Body of pancreas (tissue), 4 donors: ENCODE data around the gene CFAP92. TPM values are rescaled to one million over a fixed set of nuclear protein-coding genes. Genes with fewer than 3 reads are reported as not detected.
A peak's percentile ranks its signal among the peaks of the same experiment; 100 is the strongest.

Experiments
- ATAC-seq: fragments of 150-250 bp; one replicate; pipeline ENCODE4 v1.9.1; 2016
- DNase-seq, 4 donors: peaks; one replicate each; pipeline ENCODE4 v3.0.0-alpha.2; 2019
- H3K27ac ChIP-seq, 4 donors: fragments of 200-600 bp; sonication (generic); 1 replicate in 3 of 4; 2 replicates in 1 of 4; pipeline versions ENCODE4 v1.5.1 to v1.6.1; 2016 to 2019; ENCODE audit warnings: mild to moderate bottlenecking in 1 of 4, mixed read lengths in 1 of 4, moderate library complexity in 1 of 4
- H3K27me3 ChIP-seq, 2 donors: fragments of 200-600 bp; sonication (generic); one replicate each; pipeline ENCODE4 v1.6.0; 2016; ENCODE audit warnings: mild to moderate bottlenecking in 1 of 2
- H3K36me3 ChIP-seq, 2 donors: fragments of 200-600 bp; sonication (generic); replicated peaks in 1 of 2; 2 replicates each; pipeline ENCODE4 v1.5.1; 2016; ENCODE audit warnings: low read depth in 2 of 2; ENCODE audit not compliant: insufficient read depth in 1 of 2
- H3K4me1 ChIP-seq: fragments of 200-600 bp; sonication (generic); one replicate; pipeline ENCODE4 v1.6.0; 2016
- H3K4me3 ChIP-seq, 2 donors: fragments of 200-600 bp; sonication (generic); 1 replicate in 1 of 2; 2 replicates in 1 of 2; pipeline ENCODE4 v1.5.1; 2016 to 2019
- H3K9me3 ChIP-seq, 3 donors: fragments of 200-600 bp; sonication (generic); 1 replicate in 2 of 3; 2 replicates in 1 of 3; pipeline ENCODE4 v1.5.1; 2016
- CTCF ChIP-seq, 7 experiments: fragments of 450-650 bp in 4 of 7; fragments of 200-600 bp in 3 of 7; sonication (generic) in 3 of 7; IDR thresholded peaks; one replicate each; pipeline ENCODE4 v1.5.1; 2016 to 2019; ENCODE audit warnings: antibody characterized with exemption in 7 of 7
- POLR2A ChIP-seq, 3 donors: fragments of 450-650 bp; IDR thresholded peaks; one replicate each; pipeline ENCODE4 v1.6.1; 2016; ENCODE audit warnings: antibody characterized with exemption in 3 of 3, mild to moderate bottlenecking in 2 of 3
- WGBS, 2 donors: methylation state at CpG; one replicate each; pipeline ENCODE4 v1.1.5; 2017; 5-methylcytosine and 5-hydroxymethylcytosine counted together
- intact Hi-C: fragments of 100-400 bp; cut with DNase I; formaldehyde crosslinking; loops from one replicate; pipeline ENCODE4 v1.15.1; 2023
- total RNA-seq, 2 donors: library from RNA; depleted of rRNA; stranded (reverse); fragments of >200 nt; gene quantifications; one replicate each; pipeline ENCODE4 v1.1.0, GENCODE V29; 2016

The CFAP92 gene
- total RNA-seq, 2 donors from 2014 or later: not detected

GRCh38 chr3:129016356-129016719 lies 22.5 kb upstream of the CFAP92 start:
- intact Hi-C loops: no loop called here
- Histone ChIP-seq H3K36me3 (no peaks in the 10 kb centered on the region), H3K4me3 (no peak overlapping the region), H3K27ac (peak overlapping the region in 2 of 4 donors; percentile 8 to 38), H3K9me3 (no peaks in the 10 kb centered on the region), H3K4me1 (no peaks in the 10 kb centered on the region), H3K27me3 (no peaks in the 10 kb centered on the region)
- TF ChIP-seq POLR2A (IDR thresholded peaks at IDR 0.05): no peak
- TF ChIP-seq CTCF (IDR thresholded peaks at IDR 0.05): peak in 1 of 7 experiments; percentile 6
- 41 to 58% methylated on average over 4 to 6 of the region's 6 CpGs for WGBS, 2 donors
- peak in 1 of 4 donors; percentile 36 for DNase-seq
- ATAC-seq: no peak

GRCh38 chr3:129015388-129016105 lies 21.7 kb upstream of the CFAP92 start:
- Histone ChIP-seq H3K27ac (peak overlapping the region in 2 of 4 donors; percentile 26 to 38), H3K9me3 (no peaks in the 10 kb centered on the region), H3K27me3 (no peaks in the 10 kb centered on the region), H3K36me3 (no peaks in the 10 kb centered on the region), H3K4me3 (no peak overlapping the region), H3K4me1 (no peaks in the 10 kb centered on the region)
- WGBS, 2 donors: 54 to 68% methylated on average over 17 to 18 of the region's 19 CpGs
- no peak for DNase-seq
- TF ChIP-seq CTCF (IDR thresholded peaks at IDR 0.05) (no peak), POLR2A (IDR thresholded peaks at IDR 0.05) (no peak)
- intact Hi-C loops: no loop called here
- ATAC-seq: peak; percentile 33

- TF ChIP-seq CTCF (IDR thresholded peaks at IDR 0.05) (no peak), POLR2A (IDR thresholded peaks at IDR 0.05) (no peak)
- no peaks in the 10 kb centered on the region for H3K36me3 ChIP-seq
- peak overlapping the region in 1 of 4 donors; percentile 26 for H3K27ac ChIP-seq
- DNase-seq (no peak), ATAC-seq (no peak)
- intact Hi-C loops: no loop called here
- WGBS, 2 donors: 72 to 78% methylated on average over 4 to 9 of the region's 9 CpGs
- no peak overlapping the region for H3K4me3 ChIP-seq
- H3K9me3 ChIP-seq: no peaks in the 10 kb centered on the region
- H3K4me1 ChIP-seq: no peaks in the 10 kb centered on the region
- no peaks in the 10 kb centered on the region for H3K27me3 ChIP-seq
Observed at GRCh38 chr3:129014793-129015345, 21.0 kb upstream of the CFAP92 start.

- Histone ChIP-seq H3K9me3 (no peaks in the 10 kb centered on the region), H3K36me3 (no peaks in the 10 kb centered on the region), H3K4me3 (no peak overlapping the region), H3K27me3 (no peaks in the 10 kb centered on the region), H3K27ac (peak overlapping the region in 1 of 4 donors; percentile 9), H3K4me1 (no peaks in the 10 kb centered on the region)
- WGBS, 2 donors: 72 to 89% methylated on average over 13 of the region's 13 CpGs
- DNase-seq (no peak), ATAC-seq (no peak)
- TF ChIP-seq POLR2A (IDR thresholded peaks at IDR 0.05) (no peak), CTCF (IDR thresholded peaks at IDR 0.05) (no peak)
- intact Hi-C loops: no loop called here
Observed at GRCh38 chr3:129014148-129014547, 20.3 kb upstream of the CFAP92 start.

- 94 to 100% methylated on average over 3 of the region's 3 CpGs for WGBS, 2 donors
- peak overlapping the region in 1 of 4 donors; percentile 9 for H3K27ac ChIP-seq
Observed at GRCh38 chr3:129013491-129013891, 19.6 kb upstream of the CFAP92 start.

More at GRCh38 chr3:129013491-129013891, 19.6 kb upstream of the CFAP92 start:
- no peaks in the 10 kb centered on the region for H3K36me3 ChIP-seq
- no peaks in the 10 kb centered on the region for H3K9me3 ChIP-seq
- no peaks in the 10 kb centered on the region for H3K27me3 ChIP-seq
- DNase-seq (no peak), ATAC-seq (no peak)
- H3K4me3 ChIP-seq: no peak overlapping the region
- TF ChIP-seq CTCF (IDR thresholded peaks at IDR 0.05) (no peak), POLR2A (IDR thresholded peaks at IDR 0.05) (no peak)
- no peaks in the 10 kb centered on the region for H3K4me1 ChIP-seq
- intact Hi-C loops: no loop called here
